Neural cell (in vitro differentiated cells): ENCODE results near the gene MXD4. TPM values are rescaled to one million over a fixed set of nuclear protein-coding genes. Genes with fewer than 3 reads are reported as not detected.

Source experiments
- H2AFZ ChIP-seq: fragments of 200-600, 300-800 bp; sonication (generic), shearing (Covaris generic); 2 replicates; pipeline ENCODE4 v1.6.0; 2014; ENCODE audit warnings: low read depth, mild to moderate bottlenecking, antibody characterized with exemption, low read length, moderate library complexity
- H3F3A ChIP-seq: fragments of 200-600 bp; shearing (Covaris generic); 2 replicates; pipeline ENCODE4 v1.6.1; 2016; ENCODE audit warnings: mild to moderate bottlenecking, moderate library complexity, mixed read lengths, antibody characterized with exemption, low read length; ENCODE audit not compliant: insufficient read depth, poor library complexity, severe bottlenecking
- H3K27ac ChIP-seq: fragments of 200-600, 300-800 bp; sonication (generic), shearing (Covaris generic); 2 replicates; pipeline ENCODE4 v1.5.1; 2014; ENCODE audit warnings: mild to moderate bottlenecking, low read length, moderate library complexity
- H3K27me3 ChIP-seq: fragments of 300-800, 200-600 bp; sonication (generic), shearing (Covaris generic); 2 replicates; pipeline ENCODE4 v1.6.0; 2014; ENCODE audit warnings: mild to moderate bottlenecking, low read depth, low read length, moderate library complexity; ENCODE audit not compliant: insufficient read depth
- H3K36me3 ChIP-seq: fragments of 300-800, 200-600 bp; sonication (generic), shearing (Covaris generic); 2 replicates; pipeline ENCODE4 v1.5.1; 2014; ENCODE audit warnings: mild to moderate bottlenecking, antibody characterized with exemption, low read length, moderate library complexity; ENCODE audit not compliant: insufficient read depth
- H3K4me2 ChIP-seq: fragments of 300-800, 200-600 bp; sonication (generic), shearing (Covaris generic); 2 replicates; pipeline ENCODE4 v1.6.0; 2014; ENCODE audit warnings: mild to moderate bottlenecking, low read length
- H3K4me3 ChIP-seq: fragments of 300-800, 200-600 bp; sonication (generic), shearing (Covaris generic); 2 replicates; pipeline ENCODE4 v1.5.1; 2014; ENCODE audit warnings: mild to moderate bottlenecking, low read length, moderate library complexity
- H3K79me2 ChIP-seq: fragments of 200-600 bp; shearing (Covaris generic); replicated peaks from 2 replicates; pipeline ENCODE4 v1.6.0; 2014; ENCODE audit warnings: mild to moderate bottlenecking, low read length, moderate library complexity; ENCODE audit not compliant: insufficient read depth
- H3K9ac ChIP-seq: fragments of 300-800, 200-600 bp; sonication (generic), shearing (Covaris generic); 2 replicates; pipeline ENCODE4 v1.6.1; 2016; ENCODE audit warnings: mild to moderate bottlenecking, low read length, mixed read lengths
- H3K9me2 ChIP-seq: fragments of 200-600 bp; shearing (Covaris generic); 2 replicates; pipeline ENCODE4 v1.6.1; 2016; ENCODE audit warnings: mild to moderate bottlenecking, low read length, mixed read lengths; ENCODE audit not compliant: insufficient read depth
- H3K9me3 ChIP-seq: fragments of 200-600, 300-800 bp; sonication (generic), shearing (Covaris generic); 2 replicates; pipeline ENCODE4 v1.6.1; 2016; ENCODE audit warnings: mild to moderate bottlenecking, mixed run types, low read length, moderate library complexity, mixed read lengths
- H4K20me1 ChIP-seq: fragments of 200-600 bp; shearing (Covaris generic); 2 replicates; pipeline ENCODE4 v1.6.1; 2016; ENCODE audit warnings: mild to moderate bottlenecking, mixed run types; ENCODE audit not compliant: insufficient read depth
- EP300 ChIP-seq: fragments of 450-650 bp; conservative IDR thresholded peaks from 2 replicates; pipeline ENCODE4 v1.6.1; 2014; ENCODE audit warnings: antibody characterized with exemption, mild to moderate bottlenecking, moderate library complexity; ENCODE audit not compliant: poor library complexity, severe bottlenecking
- EZH2 ChIP-seq: fragments of 200-600, 300-800 bp; shearing (Covaris generic), sonication (generic); IDR thresholded peaks from 2 replicates; pipeline ENCODE4 v1.6.1; 2014; ENCODE audit warnings: antibody characterized with exemption, low read length, borderline replicate concordance, mild to moderate bottlenecking; ENCODE audit not compliant: insufficient read depth, poor library complexity, severe bottlenecking
- MXI1 ChIP-seq: fragments of 450-650 bp; conservative IDR thresholded peaks from 2 replicates; pipeline ENCODE4 v1.6.1; 2014; ENCODE audit warnings: antibody characterized with exemption, mild to moderate bottlenecking; ENCODE audit not compliant: poor library complexity, severe bottlenecking
- POLR2AphosphoS5 ChIP-seq: IDR thresholded peaks from 2 replicates; pipeline ENCODE4 v1.6.1; 2012
- RAD21 ChIP-seq: fragments of 450-650 bp; conservative IDR thresholded peaks from 2 replicates; pipeline ENCODE4 v1.6.1; 2014; ENCODE audit warnings: antibody characterized with exemption, mild to moderate bottlenecking, moderate library complexity
- SMC3 ChIP-seq: fragments of 450-650 bp; conservative IDR thresholded peaks from 2 replicates; pipeline ENCODE4 v1.6.1; 2014; ENCODE audit warnings: antibody characterized with exemption, mild to moderate bottlenecking, moderate library complexity; ENCODE audit not compliant: poor library complexity
- TAF1 ChIP-seq: IDR thresholded peaks from 2 replicates; pipeline ENCODE4 v1.6.1; 2012; ENCODE audit warnings: low read depth
- polyA plus RNA-seq: library from polyadenylated mRNA; depleted of rRNA; stranded (reverse); fragments of >200 nt; gene quantifications from 2 replicates; pipeline ENCODE4 v1.2.3, GENCODE V29; 2014
- TF ChIP-seq, protein P1 (sequence below): fragments of 450-650 bp; IDR thresholded peaks from 2 replicates; pipeline ENCODE4 v1.5.1; 2014; ENCODE audit warnings: antibody characterized with exemption, mild to moderate bottlenecking, moderate library complexity; ENCODE audit not compliant: poor library complexity, severe bottlenecking
- TF ChIP-seq, protein P2 (sequence below): IDR thresholded peaks from 2 replicates; pipeline ENCODE4 v1.6.1; 2012; ENCODE audit warnings: borderline replicate concordance

MXD4 gene
- polyA plus RNA-seq, 1 donor from 2014 or later = 58.4 TPM

DNA sequence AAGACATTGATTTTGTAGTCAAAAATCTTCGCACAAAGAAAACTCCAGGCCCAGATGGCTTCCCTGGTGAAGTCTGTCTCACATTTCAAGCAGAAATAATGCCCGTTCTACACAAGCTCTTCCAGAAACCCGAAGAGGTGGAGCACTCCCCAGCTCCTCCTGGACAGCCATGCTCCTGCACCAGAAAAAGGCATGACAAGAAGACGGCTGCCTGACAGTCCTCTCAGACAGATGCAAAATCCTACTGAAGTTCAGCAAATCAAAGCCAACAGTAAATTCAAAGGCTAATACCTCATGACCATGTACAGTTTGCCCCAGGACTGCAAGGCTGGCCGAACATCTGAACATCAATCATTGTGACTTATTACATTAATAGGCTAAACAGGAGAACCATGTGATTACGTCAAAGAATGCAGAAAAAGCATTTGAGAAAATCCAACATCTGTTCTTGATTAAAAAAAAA lies 30.8 kb upstream of the MXD4 start:
- Histone ChIP-seq H2AFZ (no peak overlapping the region), H3K27ac (no peak overlapping the region), H3K4me3 (no peak overlapping the region), H3K9ac (no peak overlapping the region), H4K20me1 (no peaks in the 10 kb centered on the region), H3F3A (no peaks in the 10 kb centered on the region), H3K79me2 (no peaks in the 10 kb centered on the region), H3K4me2 (no peak overlapping the region), H3K36me3 (no peaks in the 10 kb centered on the region), H3K9me2 (no peaks in the 10 kb centered on the region), H3K27me3 (no peaks in the 10 kb centered on the region), H3K9me3 (no peaks in the 10 kb centered on the region)
- TF ChIP-seq SMC3 = no peak
- TF ChIP-seq MXI1 = no peak
- TF ChIP-seq, protein P1, sequence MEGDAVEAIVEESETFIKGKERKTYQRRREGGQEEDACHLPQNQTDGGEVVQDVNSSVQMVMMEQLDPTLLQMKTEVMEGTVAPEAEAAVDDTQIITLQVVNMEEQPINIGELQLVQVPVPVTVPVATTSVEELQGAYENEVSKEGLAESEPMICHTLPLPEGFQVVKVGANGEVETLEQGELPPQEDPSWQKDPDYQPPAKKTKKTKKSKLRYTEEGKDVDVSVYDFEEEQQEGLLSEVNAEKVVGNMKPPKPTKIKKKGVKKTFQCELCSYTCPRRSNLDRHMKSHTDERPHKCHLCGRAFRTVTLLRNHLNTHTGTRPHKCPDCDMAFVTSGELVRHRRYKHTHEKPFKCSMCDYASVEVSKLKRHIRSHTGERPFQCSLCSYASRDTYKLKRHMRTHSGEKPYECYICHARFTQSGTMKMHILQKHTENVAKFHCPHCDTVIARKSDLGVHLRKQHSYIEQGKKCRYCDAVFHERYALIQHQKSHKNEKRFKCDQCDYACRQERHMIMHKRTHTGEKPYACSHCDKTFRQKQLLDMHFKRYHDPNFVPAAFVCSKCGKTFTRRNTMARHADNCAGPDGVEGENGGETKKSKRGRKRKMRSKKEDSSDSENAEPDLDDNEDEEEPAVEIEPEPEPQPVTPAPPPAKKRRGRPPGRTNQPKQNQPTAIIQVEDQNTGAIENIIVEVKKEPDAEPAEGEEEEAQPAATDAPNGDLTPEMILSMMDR = no peak
- no peak for TF ChIP-seq TAF1
- TF ChIP-seq POLR2AphosphoS5 = no peak
- no peak for TF ChIP-seq RAD21
- TF ChIP-seq EZH2 = no peak
- TF ChIP-seq, protein P2, sequence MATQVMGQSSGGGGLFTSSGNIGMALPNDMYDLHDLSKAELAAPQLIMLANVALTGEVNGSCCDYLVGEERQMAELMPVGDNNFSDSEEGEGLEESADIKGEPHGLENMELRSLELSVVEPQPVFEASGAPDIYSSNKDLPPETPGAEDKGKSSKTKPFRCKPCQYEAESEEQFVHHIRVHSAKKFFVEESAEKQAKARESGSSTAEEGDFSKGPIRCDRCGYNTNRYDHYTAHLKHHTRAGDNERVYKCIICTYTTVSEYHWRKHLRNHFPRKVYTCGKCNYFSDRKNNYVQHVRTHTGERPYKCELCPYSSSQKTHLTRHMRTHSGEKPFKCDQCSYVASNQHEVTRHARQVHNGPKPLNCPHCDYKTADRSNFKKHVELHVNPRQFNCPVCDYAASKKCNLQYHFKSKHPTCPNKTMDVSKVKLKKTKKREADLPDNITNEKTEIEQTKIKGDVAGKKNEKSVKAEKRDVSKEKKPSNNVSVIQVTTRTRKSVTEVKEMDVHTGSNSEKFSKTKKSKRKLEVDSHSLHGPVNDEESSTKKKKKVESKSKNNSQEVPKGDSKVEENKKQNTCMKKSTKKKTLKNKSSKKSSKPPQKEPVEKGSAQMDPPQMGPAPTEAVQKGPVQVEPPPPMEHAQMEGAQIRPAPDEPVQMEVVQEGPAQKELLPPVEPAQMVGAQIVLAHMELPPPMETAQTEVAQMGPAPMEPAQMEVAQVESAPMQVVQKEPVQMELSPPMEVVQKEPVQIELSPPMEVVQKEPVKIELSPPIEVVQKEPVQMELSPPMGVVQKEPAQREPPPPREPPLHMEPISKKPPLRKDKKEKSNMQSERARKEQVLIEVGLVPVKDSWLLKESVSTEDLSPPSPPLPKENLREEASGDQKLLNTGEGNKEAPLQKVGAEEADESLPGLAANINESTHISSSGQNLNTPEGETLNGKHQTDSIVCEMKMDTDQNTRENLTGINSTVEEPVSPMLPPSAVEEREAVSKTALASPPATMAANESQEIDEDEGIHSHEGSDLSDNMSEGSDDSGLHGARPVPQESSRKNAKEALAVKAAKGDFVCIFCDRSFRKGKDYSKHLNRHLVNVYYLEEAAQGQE = no peak
- TF ChIP-seq EP300 = no peak

DNA sequence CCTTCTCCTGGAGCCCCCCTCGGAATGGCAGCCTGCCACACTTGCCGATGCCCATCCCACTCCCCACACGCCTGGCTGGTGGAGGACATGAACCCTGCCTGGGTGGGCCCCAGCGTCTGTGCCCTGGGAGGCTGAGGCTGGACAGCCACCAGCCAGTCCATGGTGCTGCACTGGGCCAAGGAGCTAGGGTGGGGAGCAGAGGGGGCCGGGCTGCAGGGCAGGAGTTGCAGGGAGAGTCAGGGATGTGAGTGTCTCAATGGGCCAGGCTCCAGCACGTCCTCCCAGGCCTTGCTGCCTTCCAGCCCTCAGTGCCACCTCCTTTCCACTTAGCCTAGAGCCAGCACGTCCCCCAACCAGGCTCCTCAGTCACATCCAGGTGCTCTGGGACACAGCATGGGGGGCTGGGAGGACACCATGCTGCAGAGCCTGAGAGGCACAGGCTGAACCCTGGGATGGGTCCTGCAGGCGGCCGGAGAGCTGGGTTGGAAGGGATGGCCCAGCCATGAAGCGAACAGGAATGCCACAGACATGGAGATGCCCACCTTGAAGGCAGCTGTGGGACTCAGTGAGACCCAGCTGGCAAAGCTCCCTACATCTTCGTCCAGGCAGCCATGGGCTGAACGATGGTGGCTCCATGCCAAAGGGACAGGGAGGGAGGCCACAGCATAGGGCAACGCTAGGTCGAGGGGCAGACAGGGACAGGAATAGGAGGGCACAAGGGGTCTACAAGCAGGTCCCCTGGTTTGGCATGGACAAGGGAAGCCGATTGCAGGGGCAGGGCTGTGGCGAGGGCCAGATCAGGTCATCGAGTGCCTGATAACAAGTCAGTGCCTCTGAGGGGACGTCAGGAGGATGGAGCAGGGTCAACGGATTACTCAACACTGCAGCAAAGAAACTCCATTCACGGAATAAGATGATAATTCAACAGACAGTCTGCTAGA lies 30.1 kb upstream of the MXD4 start:
- Histone ChIP-seq H3K9ac (no peak overlapping the region), H3K9me3 (no peaks in the 10 kb centered on the region), H3F3A (no peaks in the 10 kb centered on the region), H3K9me2 (no peaks in the 10 kb centered on the region), H3K36me3 (no peaks in the 10 kb centered on the region), H3K4me3 (no peak overlapping the region), H3K4me2 (no peak overlapping the region), H3K27me3 (no peaks in the 10 kb centered on the region), H2AFZ (no peak overlapping the region), H4K20me1 (no peaks in the 10 kb centered on the region), H3K79me2 (no peaks in the 10 kb centered on the region), H3K27ac (no peak overlapping the region)
- TF ChIP-seq TAF1 = no peak
- TF ChIP-seq, protein P2 = no peak
- no peak for TF ChIP-seq MXI1
- TF ChIP-seq EP300 = no peak
